K562 (cell line): ENCODE results near the gene FAM72A. TPM values are rescaled to one million over a fixed set of nuclear protein-coding genes. Genes with fewer than 3 reads are reported as not detected.
"Not testable (repeated sequence)": the region's sequence is repeated elsewhere in the genome, so short reads cannot be mapped to it uniquely, and the experiment has no call there.

Experiments
- ATF1 ChIP-seq, 2 experiments: fragments of 450-650 bp in 1 of 2; IDR thresholded peaks; 2 replicates each; pipeline ENCODE4 v1.6.1; 2016; ENCODE audit warnings: missing compliant biosample characterization in 1 of 2, missing genetic modification characterization in 1 of 2
- ATF7 ChIP-seq: fragments of 450-650 bp; IDR thresholded peaks from 2 replicates; pipeline ENCODE4 v1.7.1; 2014; ENCODE audit warnings: mild to moderate bottlenecking, moderate library complexity
- CHD2 ChIP-seq: IDR thresholded peaks from 2 replicates; pipeline ENCODE4 v1.6.1; 2011; ENCODE audit warnings: low read depth, low read length
- CXXC5 ChIP-seq: fragments of 250-450 bp; sonication (Bioruptor Pico); IDR thresholded peaks from 2 replicates; pipeline ENCODE4 v1.8.0; 2022; ENCODE audit warnings: inconsistent platforms, mild to moderate bottlenecking, moderate library complexity
- EP400 ChIP-seq: fragments of 450-650 bp; IDR thresholded peaks from 2 replicates; pipeline ENCODE4 v1.6.1; 2017; ENCODE audit warnings: antibody characterized with exemption, mild to moderate bottlenecking, moderate library complexity
- ESRRA ChIP-seq: fragments of 450-650 bp; IDR thresholded peaks from 2 replicates; pipeline ENCODE4 v1.6.1; 2014; ENCODE audit warnings: low read depth, mild to moderate bottlenecking, moderate library complexity, borderline replicate concordance
- FOS ChIP-seq: IDR thresholded peaks from 3 replicates; pipeline ENCODE4 v1.6.1; 2011; ENCODE audit not compliant: insufficient read length; ENCODE audit errors: extremely low read depth
- FOXJ2 ChIP-seq: fragments of 200-800 bp; sonication (Bioruptor generic); IDR thresholded peaks from 2 replicates; pipeline ENCODE4 v1.6.1; 2016; ENCODE audit warnings: missing genetic modification characterization, missing compliant biosample characterization
- FOXK2 ChIP-seq, 2 experiments: fragments of 450-650 bp; IDR thresholded peaks in 1 of 2; conservative IDR thresholded peaks in 1 of 2; 2 replicates each; pipeline ENCODE4 v1.6.1; 2016; ENCODE audit warnings: low read depth in 2 of 2, mild to moderate bottlenecking in 1 of 2
- MBD2 ChIP-seq: sonication (generic); IDR thresholded peaks from 2 replicates; pipeline ENCODE4 v1.6.1; 2016; ENCODE audit warnings: low read depth, borderline replicate concordance
- NFYB ChIP-seq: IDR thresholded peaks from 2 replicates; pipeline ENCODE4 v1.6.1; 2011; ENCODE audit warnings: mild to moderate bottlenecking, moderate library complexity; ENCODE audit not compliant: insufficient read length; ENCODE audit errors: extremely low read depth
- NRF1 ChIP-seq, 2 experiments: fragments of 450-650 bp; IDR thresholded peaks in 1 of 2; conservative IDR thresholded peaks in 1 of 2; 2 replicates each; pipeline ENCODE4 v1.6.1; 2014; ENCODE audit warnings: mild to moderate bottlenecking in 2 of 2
- OTX1 ChIP-seq: fragments of 450-650 bp; formaldehyde crosslinking; IDR thresholded peaks from 2 replicates; pipeline ENCODE4 v1.4.0; 2022; ENCODE audit warnings: mild to moderate bottlenecking
- PKNOX1 ChIP-seq: fragments of 450-650 bp; IDR thresholded peaks from 2 replicates; pipeline ENCODE4 v1.6.1; 2016
- RFX1 ChIP-seq: fragments of 450-650 bp; IDR thresholded peaks from 2 replicates; pipeline ENCODE4 v1.6.1; 2016; ENCODE audit warnings: mild to moderate bottlenecking, moderate library complexity
- ZNF175 ChIP-seq: fragments of 200-800 bp; sonication (Bioruptor generic); IDR thresholded peaks from 2 replicates; pipeline ENCODE4 v1.6.1; 2016; ENCODE audit warnings: low read depth, mild to moderate bottlenecking, missing genetic modification characterization, missing compliant biosample characterization
- ZNF639 ChIP-seq, 2 experiments: fragments of 200-800 bp in 1 of 2; sonication (Bioruptor generic) in 1 of 2; sonication (generic) in 1 of 2; formaldehyde crosslinking in 1 of 2; IDR thresholded peaks in 1 of 2; conservative IDR thresholded peaks in 1 of 2; 2 replicates each; pipeline versions ENCODE4 v1.5.0 to v1.6.1; 2016 to 2020; ENCODE audit warnings: missing compliant biosample characterization in 1 of 2, missing genetic modification characterization in 1 of 2, missing genetic modification reagents in 1 of 2
- polyA plus RNA-seq, 8 experiments: library from polyadenylated mRNA; depleted of rRNA in 4 of 8; stranded (reverse) in 5 of 8; unstranded in 3 of 8; fragments of >200 nt; fragmentation: Nextera tagmentation in 2 of 8; fragmentation: Illumina TruSeq in 1 of 8; extraction: Ambion mirVana in 2 of 8; extraction: Trizol in 1 of 8; gene quantifications; 2 replicates each; pipeline versions ENCODE4 v1.2.1 to v1.2.3, GENCODE V29; 2011 to 2014; ENCODE audit warnings: inconsistent platforms in 1 of 8, missing spikeins in 1 of 8
- total RNA-seq, 7 experiments: library from RNA; depleted of rRNA in 6 of 7; stranded (reverse); fragments of >200 nt in 6 of 7; fragmentation: Illumina TruSeq in 2 of 7; extraction: Trizol in 2 of 7; gene quantifications; 2 replicates each; pipeline versions ENCODE4 v1.2.1 to v1.2.3, GENCODE V29; 2011 to 2021; ENCODE audit warnings: low replicate concordance in 1 of 7
- TF ChIP-seq, protein P1 (sequence below), 3 experiments: fragments of 200-800 bp in 1 of 3; fragments of 250-450 bp in 1 of 3; fragments of 450-650 bp in 1 of 3; sonication (Bioruptor Pico) in 1 of 3; sonication (Bioruptor generic) in 1 of 3; formaldehyde crosslinking in 1 of 3; IDR thresholded peaks; 2 replicates each; pipeline versions ENCODE4 v1.6.1 to v1.8.0; 2016 to 2022; ENCODE audit warnings: mild to moderate bottlenecking in 2 of 3, missing genetic modification characterization in 2 of 3, missing compliant biosample characterization in 1 of 3, moderate library complexity in 1 of 3
- TF ChIP-seq, protein P2 (sequence below): fragments of 200-800 bp; sonication (Bioruptor generic); IDR thresholded peaks from 2 replicates; pipeline ENCODE4 v1.6.1; 2017; ENCODE audit warnings: missing genetic modification characterization, missing compliant biosample characterization

Gene FAM72A
- total and polyA plus RNA-seq, 9 of the 15 experiments (the other 6 are each of a cell fraction or from before 2014, with no cell fraction given) = 12.3 to 58.3 (median 33.5) TPM

- TF ChIP-seq ESRRA (peak; percentile 13; the same call in 1 of the 2 replicates), ZNF175 (CRISPR knock-in tag) (peak; percentile 60; the same call in 1 of the 2 replicates), ZNF639 (CRISPR knock-in tag; conservative IDR thresholded peaks at IDR 0.05 in 1 of 2, IDR thresholded peaks at IDR 0.05 in 1 of 2) (peak in 1 of 2 experiments; percentile 84; a peak in 2 of 4 replicates), OTX1 (CRISPR knock-in tag) (0 out of 2 replicates have a peak, but pooled peaks have one; percentile 18), MBD2 (peak; percentile 89), CXXC5 (CRISPR knock-in tag) (peak; percentile 64), PKNOX1 (peak; percentile 80), FOXJ2 (0 out of 2 replicates have a peak, but pooled peaks have one; percentile 26), NRF1 (conservative IDR thresholded peaks at IDR 0.05 in 1 of 2, IDR thresholded peaks at IDR 0.05 in 1 of 2) (peak; percentile 69 to 70), RFX1 (peak; percentile 25; the same call in 1 of the 2 replicates), CHD2 (peak; percentile 73), NFYB (peak; percentile 64), FOS (peak; percentile 75), FOXK2 (conservative IDR thresholded peaks at IDR 0.05 in 1 of 2, IDR thresholded peaks at IDR 0.05 in 1 of 2; ENCODE audit: low read depth in 2 of 2) (peak; percentile 72 to 75; a peak in 3 of 4 replicates), ATF1 (tag; IDR thresholded peaks at IDR 0.05) (peak; percentile 72), ATF7 (peak; percentile 79), EP400 (peak; percentile 34; the same call in 1 of the 2 replicates)
- TF ChIP-seq, protein P1, sequence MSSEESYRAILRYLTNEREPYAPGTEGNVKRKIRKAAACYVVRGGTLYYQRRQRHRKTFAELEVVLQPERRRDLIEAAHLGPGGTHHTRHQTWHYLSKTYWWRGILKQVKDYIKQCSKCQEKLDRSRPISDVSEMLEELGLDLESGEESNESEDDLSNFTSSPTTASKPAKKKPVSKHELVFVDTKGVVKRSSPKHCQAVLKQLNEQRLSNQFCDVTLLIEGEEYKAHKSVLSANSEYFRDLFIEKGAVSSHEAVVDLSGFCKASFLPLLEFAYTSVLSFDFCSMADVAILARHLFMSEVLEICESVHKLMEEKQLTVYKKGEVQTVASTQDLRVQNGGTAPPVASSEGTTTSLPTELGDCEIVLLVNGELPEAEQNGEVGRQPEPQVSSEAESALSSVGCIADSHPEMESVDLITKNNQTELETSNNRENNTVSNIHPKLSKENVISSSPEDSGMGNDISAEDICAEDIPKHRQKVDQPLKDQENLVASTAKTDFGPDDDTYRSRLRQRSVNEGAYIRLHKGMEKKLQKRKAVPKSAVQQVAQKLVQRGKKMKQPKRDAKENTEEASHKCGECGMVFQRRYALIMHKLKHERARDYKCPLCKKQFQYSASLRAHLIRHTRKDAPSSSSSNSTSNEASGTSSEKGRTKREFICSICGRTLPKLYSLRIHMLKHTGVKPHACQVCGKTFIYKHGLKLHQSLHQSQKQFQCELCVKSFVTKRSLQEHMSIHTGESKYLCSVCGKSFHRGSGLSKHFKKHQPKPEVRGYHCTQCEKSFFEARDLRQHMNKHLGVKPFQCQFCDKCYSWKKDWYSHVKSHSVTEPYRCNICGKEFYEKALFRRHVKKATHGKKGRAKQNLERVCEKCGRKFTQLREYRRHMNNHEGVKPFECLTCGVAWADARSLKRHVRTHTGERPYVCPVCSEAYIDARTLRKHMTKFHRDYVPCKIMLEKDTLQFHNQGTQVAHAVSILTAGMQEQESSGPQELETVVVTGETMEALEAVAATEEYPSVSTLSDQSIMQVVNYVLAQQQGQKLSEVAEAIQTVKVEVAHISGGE (CRISPR knock-in tag; IDR thresholded peaks at IDR 0.05) = 0 out of 6 replicates have a peak, but pooled peaks of 1 of the 3 experiments have one; percentile 44
- TF ChIP-seq, protein P2, sequence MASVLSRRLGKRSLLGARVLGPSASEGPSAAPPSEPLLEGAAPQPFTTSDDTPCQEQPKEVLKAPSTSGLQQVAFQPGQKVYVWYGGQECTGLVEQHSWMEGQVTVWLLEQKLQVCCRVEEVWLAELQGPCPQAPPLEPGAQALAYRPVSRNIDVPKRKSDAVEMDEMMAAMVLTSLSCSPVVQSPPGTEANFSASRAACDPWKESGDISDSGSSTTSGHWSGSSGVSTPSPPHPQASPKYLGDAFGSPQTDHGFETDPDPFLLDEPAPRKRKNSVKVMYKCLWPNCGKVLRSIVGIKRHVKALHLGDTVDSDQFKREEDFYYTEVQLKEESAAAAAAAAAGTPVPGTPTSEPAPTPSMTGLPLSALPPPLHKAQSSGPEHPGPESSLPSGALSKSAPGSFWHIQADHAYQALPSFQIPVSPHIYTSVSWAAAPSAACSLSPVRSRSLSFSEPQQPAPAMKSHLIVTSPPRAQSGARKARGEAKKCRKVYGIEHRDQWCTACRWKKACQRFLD = peak; percentile 73
- TF ChIP-seq ATF1 (CRISPR knock-in tag; IDR thresholded peaks at IDR 0.05) = not testable (repeated sequence)
Measured at GRCh38 chr1:206202789-206203363, at the start of gene FAM72A (continued).
